GM23248 (cell line): ENCODE data around the gene KCNG1.

Source experiments
- EZH2 ChIP-seq: fragments of 200-600 bp; sonication (generic); IDR thresholded peaks from 2 replicates; pipeline ENCODE4 v1.6.1; 2018; ENCODE audit warnings: antibody characterized with exemption, mild to moderate bottlenecking; ENCODE audit not compliant: insufficient read depth, poor library complexity, severe bottlenecking
- EZH2phosphoT487 ChIP-seq: fragments of 200-600 bp; sonication (generic); IDR thresholded peaks from 2 replicates; pipeline ENCODE4 v1.6.1; 2018; ENCODE audit warnings: antibody characterized with exemption, moderate library complexity, mild to moderate bottlenecking, low read depth; ENCODE audit not compliant: insufficient read depth

DNA sequence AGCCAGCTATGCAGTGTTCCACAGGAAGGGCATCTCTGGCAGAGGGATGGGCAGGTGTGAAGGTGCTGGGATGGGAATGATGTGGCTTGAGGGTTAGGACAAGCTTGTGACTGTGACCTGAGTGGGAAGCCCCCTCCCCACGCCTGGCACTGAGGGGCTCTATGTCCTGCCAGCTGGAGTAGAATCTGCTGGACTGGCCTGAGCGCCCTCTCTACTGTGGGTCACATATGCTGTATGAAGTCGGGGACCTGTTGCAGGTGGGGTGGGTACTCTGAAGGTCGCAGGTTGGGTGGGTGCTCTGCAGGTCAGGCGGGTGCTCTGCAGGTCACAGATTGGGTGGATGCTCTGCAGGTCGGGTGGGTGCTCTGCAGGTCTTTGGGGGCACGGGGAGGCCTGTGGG, 20.3 kb downstream of the KCNG1 start:
- no peak for TF ChIP-seq EZH2
- TF ChIP-seq EZH2phosphoT487: no peak
